Panc1 (cell line): ENCODE measurements around the gene FRMD4A. TPM values are rescaled to one million over a fixed set of nuclear protein-coding genes. Genes with fewer than 3 reads are reported as not detected.

Experiments
- ATAC-seq: fragments of 200-7000 bp; cut with Tn5 transposase; 2 replicates; pipeline ENCODE4 v1.9.1; 2020; ENCODE audit warnings: mild to moderate bottlenecking, moderate library complexity
- BruUV-seq: library from RNA; stranded (reverse); fragments of 400-500 nt; replicated peaks from 2 replicates; lab custom pipeline; 2021; lab: Mats Ljungman, UMichigan
- CTCF ChIA-PET: fragments of 300-600 bp; sonication (Branson Sonifier 250); formaldehyde crosslinking; loops from one replicate; lab custom pipeline; 2022; ENCODE audit warnings: antibody characterized with exemption; lab: Charles Lee
- POLR2A ChIA-PET: fragments of 300-600 bp; sonication (Branson Sonifier 250); formaldehyde crosslinking; loops from one replicate; lab custom pipeline; 2022; ENCODE audit warnings: antibody characterized with exemption; lab: Charles Lee
- DNase-seq: peaks from one replicate; pipeline ENCODE4 v3.0.0-alpha.2; 2010; ENCODE audit warnings: low read depth, low spot score
- H3K27ac ChIP-seq: 2 replicates; pipeline ENCODE4 v1.5.1; 2011; ENCODE audit warnings: mild to moderate bottlenecking, low read length, inconsistent platforms
- H3K27me3 ChIP-seq: fragments of 200-500 bp; sonication (Bioruptor generic); 2 replicates; pipeline ENCODE4 v1.6.0; 2014; ENCODE audit warnings: low read length, inconsistent platforms; ENCODE audit not compliant: control insufficient read depth, insufficient read depth
- H3K36me3 ChIP-seq: fragments of 200-500 bp; sonication (Bioruptor generic); 2 replicates; pipeline ENCODE4 v1.5.1; 2014; ENCODE audit warnings: inconsistent platforms, mild to moderate bottlenecking, low read length, moderate library complexity; ENCODE audit not compliant: control insufficient read depth, insufficient read depth
- H3K4me1 ChIP-seq: 2 replicates; pipeline ENCODE4 v1.5.1; 2011; ENCODE audit warnings: inconsistent platforms, mild to moderate bottlenecking, low read length, moderate library complexity; ENCODE audit not compliant: control insufficient read depth, insufficient read depth
- H3K4me3 ChIP-seq, 2 experiments: 2 replicates each; pipeline ENCODE4 v1.5.1; 2011 to 2012; ENCODE audit warnings: low read depth in 2 of 2, low read length in 2 of 2, mild to moderate bottlenecking in 2 of 2, inconsistent platforms in 1 of 2, moderate library complexity in 1 of 2
- H3K9me3 ChIP-seq: fragments of 200-500 bp; sonication (Bioruptor generic); 2 replicates; pipeline ENCODE4 v1.5.1; 2014; ENCODE audit warnings: low read depth, mild to moderate bottlenecking, inconsistent platforms, low read length, moderate library complexity; ENCODE audit not compliant: control insufficient read depth, insufficient read depth
- CTCF ChIP-seq: fragments of 450-650 bp; IDR thresholded peaks from 2 replicates; pipeline ENCODE4 v1.5.1; 2017; ENCODE audit warnings: mild to moderate bottlenecking
- POLR2AphosphoS5 ChIP-seq: IDR thresholded peaks from 2 replicates; pipeline ENCODE4 v1.6.1; 2012; ENCODE audit warnings: mild to moderate bottlenecking, low read depth, low read length, moderate library complexity
- REST ChIP-seq, 2 experiments: IDR thresholded peaks; 2 replicates each; pipeline ENCODE4 v1.6.1; 2011 to 2012; ENCODE audit warnings: low read depth in 2 of 2, control low read depth in 1 of 2, low read length in 1 of 2, mild to moderate bottlenecking in 1 of 2, moderate library complexity in 1 of 2; ENCODE audit not compliant: insufficient read depth in 1 of 2
- SIN3A ChIP-seq: IDR thresholded peaks from 2 replicates; pipeline ENCODE4 v1.6.1; 2012; ENCODE audit warnings: low read depth, mild to moderate bottlenecking, low read length, moderate library complexity, borderline replicate concordance; ENCODE audit not compliant: insufficient read depth
- TCF7L2 ChIP-seq: IDR thresholded peaks from 2 replicates; pipeline ENCODE4 v1.6.1; 2011; ENCODE audit warnings: mild to moderate bottlenecking, low read depth, low read length, inconsistent platforms
- in situ Hi-C: cut with HindIII; loops from 2 replicates; pipeline ENCODE4 v1.10.0; 2016; ENCODE audit warnings: low sequenced_read_pairs, low pct_unique_long_range_greater_than_20kb
- intact Hi-C: fragments of 100-400 bp; cut with micrococcal nuclease; formaldehyde crosslinking; loops from one replicate; pipeline ENCODE4 v1.10.0; 2022; ENCODE audit not compliant: unreplicated experiment
- total RNA-seq: library from RNA; stranded (reverse); gene quantifications from one replicate; pipeline ENCODE4 v1.2.1, GENCODE V29; 2021; ENCODE audit not compliant: unreplicated experiment

FRMD4A gene
- total RNA-seq, 1 experiment from 2014 or later, result 7.1 TPM

GRCh38 chr10:13750299-13751190 lies 580.2 kb downstream of the FRMD4A start:
- in situ Hi-C loops (no loop called here), intact Hi-C loops (no loop called here)
- no TSS peak for BruUV-seq
- TF ChIP-seq POLR2AphosphoS5 (no peak), CTCF (no peak), REST (IDR thresholded peaks at IDR 0.05; ENCODE audit: insufficient read depth in 1 of 2, low read depth in 2 of 2, low read length in 1 of 2) (no peak), TCF7L2 (no peak), SIN3A (no peak)
- POLR2A ChIA-PET, result no interaction called here
- H3K27ac ChIP-seq, result no peak overlapping the region
- CTCF ChIA-PET, result no interaction called here
- H3K4me3 ChIP-seq, result no peak overlapping the region
- H3K27me3 ChIP-seq, result no peaks in the 10 kb centered on the region
- no peaks in the 10 kb centered on the region for H3K36me3 ChIP-seq
- no peaks in the 10 kb centered on the region for H3K4me1 ChIP-seq
- no peaks in the 10 kb centered on the region for H3K9me3 ChIP-seq
- DNase-seq (no peak), ATAC-seq (no peak)

- in situ Hi-C loops, result no loop called here
- BruUV-seq, result no TSS peak
- POLR2A ChIA-PET, result no interaction called here
- Histone ChIP-seq H3K4me3 (no peak overlapping the region), H3K4me1 (no peaks in the 10 kb centered on the region), H3K9me3 (no peaks in the 10 kb centered on the region), H3K27ac (no peak overlapping the region), H3K36me3 (no peaks in the 10 kb centered on the region), H3K27me3 (no peaks in the 10 kb centered on the region)
- intact Hi-C loops, result no loop called here
- no peak for DNase-seq
- CTCF ChIA-PET, result no interaction called here
- no peak for ATAC-seq
- TF ChIP-seq POLR2AphosphoS5, result no peak
- TF ChIP-seq CTCF, result no peak
- TF ChIP-seq REST (IDR thresholded peaks at IDR 0.05; ENCODE audit: insufficient read depth in 1 of 2, low read depth in 2 of 2, low read length in 1 of 2), result no peak
- TF ChIP-seq SIN3A, result no peak
- TF ChIP-seq TCF7L2, result no peak
Observed at GRCh38 chr10:13745271-13745670, 585.5 kb downstream of the FRMD4A start.
